A673 (cell line): ENCODE measurements around the gene TBC1D2. TPM values are rescaled to one million over a fixed set of nuclear protein-coding genes. Genes with fewer than 3 reads are reported as not detected.

Source experiments
- BruUV-seq: library from RNA; stranded (reverse); fragments of 400-500 nt; replicated peaks from 2 replicates; lab custom pipeline; 2021; lab: Mats Ljungman, UMichigan
- CTCF ChIA-PET: fragments of 300-600 bp; sonication (Branson Sonifier 250); formaldehyde crosslinking; loops from one replicate; lab custom pipeline; 2022; ENCODE audit warnings: antibody characterized with exemption; lab: Charles Lee
- POLR2A ChIA-PET: fragments of 300-600 bp; sonication (Branson Sonifier 250); formaldehyde crosslinking; loops from one replicate; lab custom pipeline; 2022; ENCODE audit warnings: antibody characterized with exemption; ENCODE audit not compliant: low non-redundant PET; lab: Charles Lee
- DNase-seq: peaks from one replicate; pipeline ENCODE4 v3.0.0-alpha.2; 2015; ENCODE audit warnings: low spot score
- H3K27ac ChIP-seq: fragments of 200-600 bp; sonication (generic); 2 replicates; pipeline ENCODE4 v1.5.1; 2016; ENCODE audit warnings: mixed run types, low read depth, mild to moderate bottlenecking, mixed read lengths, antibody characterized with exemption, low read length; ENCODE audit not compliant: poor library complexity, severe bottlenecking
- H3K27me3 ChIP-seq: fragments of 200-600 bp; sonication (generic); replicated peaks from 2 replicates; pipeline ENCODE4 v1.6.1; 2017; ENCODE audit warnings: mixed run types, low read depth, mild to moderate bottlenecking, mixed read lengths, antibody characterized with exemption, low read length; ENCODE audit not compliant: insufficient read depth, poor library complexity
- H3K36me3 ChIP-seq: fragments of 200-600 bp; sonication (generic); 2 replicates; pipeline ENCODE4 v1.6.1; 2016; ENCODE audit warnings: mixed run types, mild to moderate bottlenecking, mixed read lengths, antibody characterized with exemption, low read length; ENCODE audit not compliant: insufficient read depth, poor library complexity, severe bottlenecking
- H3K4me1 ChIP-seq: fragments of 200-600 bp; sonication (generic); 2 replicates; pipeline ENCODE4 v1.6.1; 2017; ENCODE audit warnings: mixed run types, mild to moderate bottlenecking, mixed read lengths, antibody characterized with exemption, low read length; ENCODE audit not compliant: insufficient read depth, poor library complexity, severe bottlenecking
- H3K4me3 ChIP-seq: fragments of 200-600 bp; sonication (generic); 2 replicates; pipeline ENCODE4 v1.5.1; 2016; ENCODE audit warnings: low read depth, mixed run types, mild to moderate bottlenecking, mixed read lengths, low read length; ENCODE audit not compliant: poor library complexity, severe bottlenecking
- H3K9me3 ChIP-seq: fragments of 200-600 bp; sonication (generic); 2 replicates; pipeline ENCODE4 v1.6.1; 2016; ENCODE audit warnings: mixed run types, low read depth, mild to moderate bottlenecking, mixed read lengths, antibody characterized with exemption, low read length; ENCODE audit not compliant: poor library complexity, severe bottlenecking
- CTCF ChIP-seq: fragments of 300-800, 200-600 bp; sonication (generic); conservative IDR thresholded peaks from 2 replicates; pipeline ENCODE4 v1.5.1; 2017; ENCODE audit warnings: low read depth, mild to moderate bottlenecking, antibody characterized with exemption, low read length, moderate library complexity, mixed read lengths
- EZH2 ChIP-seq: fragments of 200-600 bp; sonication (generic); IDR thresholded peaks from 2 replicates; pipeline ENCODE4 v1.6.1; 2017; ENCODE audit warnings: borderline replicate concordance, low read depth, mild to moderate bottlenecking, mixed read lengths, antibody characterized with exemption, low read length; ENCODE audit not compliant: poor library complexity, severe bottlenecking
- intact Hi-C: fragments of 100-400 bp; cut with micrococcal nuclease; formaldehyde crosslinking; loops from one replicate; pipeline ENCODE4 v1.10.0; 2022; ENCODE audit not compliant: unreplicated experiment
- total RNA-seq: library from RNA; stranded (reverse); gene quantifications from 2 replicates; pipeline ENCODE4 v1.2.3, GENCODE V29; 2021

The TBC1D2 gene
- total RNA-seq, 1 experiment from 2014 or later: 3.2 TPM

GRCh38 chr9:98152526-98152925 is 102.9 kb downstream of the TBC1D2 start:
- CTCF ChIA-PET: no interaction called here
- intact Hi-C loops: no loop called here
- no peak for TF ChIP-seq CTCF
- Histone ChIP-seq H3K27ac (no peak overlapping the region), H3K4me1 (no peaks in the 10 kb centered on the region), H3K36me3 (no peaks in the 10 kb centered on the region), H3K27me3 (no peaks in the 10 kb centered on the region), H3K9me3 (no peaks in the 10 kb centered on the region), H3K4me3 (no peak overlapping the region)
- BruUV-seq: no TSS peak
- no peak for DNase-seq
- POLR2A ChIA-PET: no interaction called here

- intact Hi-C loops: no loop called here
- Histone ChIP-seq H3K27ac (no peak overlapping the region), H3K4me1 (no peaks in the 10 kb centered on the region), H3K27me3 (no peaks in the 10 kb centered on the region), H3K36me3 (no peaks in the 10 kb centered on the region), H3K4me3 (no peak overlapping the region), H3K9me3 (no peaks in the 10 kb centered on the region)
- TF ChIP-seq EZH2: no peak
- TF ChIP-seq CTCF: no peak
- CTCF ChIA-PET: no interaction called here
- BruUV-seq: no TSS peak
- POLR2A ChIA-PET: no interaction called here
- no peak for DNase-seq
Measured at GRCh38 chr9:98150721-98151120, 104.7 kb downstream of the TBC1D2 start.

- DNase-seq: no peak
- no peaks in the 10 kb centered on the region for H3K36me3 ChIP-seq
- no peaks in the 10 kb centered on the region for H3K27me3 ChIP-seq
- H3K4me1 ChIP-seq: no peaks in the 10 kb centered on the region
- no peak overlapping the region for H3K27ac ChIP-seq
- BruUV-seq: no TSS peak
- TF ChIP-seq CTCF (no peak), EZH2 (no peak)
- H3K4me3 ChIP-seq: no peak overlapping the region
- no peaks in the 10 kb centered on the region for H3K9me3 ChIP-seq
- intact Hi-C loops: no loop called here
- POLR2A ChIA-PET: no interaction called here
- CTCF ChIA-PET: no interaction called here
Measured at GRCh38 chr9:98150164-98150563, 105.3 kb downstream of the TBC1D2 start.
